ENCODE measurements around the gene CSRP3.
"Not testable (repeated sequence)": the region's sequence is repeated elsewhere in the genome, so short reads cannot be mapped to it uniquely, and the experiment has no call there.

The CSRP3 gene

DNA sequence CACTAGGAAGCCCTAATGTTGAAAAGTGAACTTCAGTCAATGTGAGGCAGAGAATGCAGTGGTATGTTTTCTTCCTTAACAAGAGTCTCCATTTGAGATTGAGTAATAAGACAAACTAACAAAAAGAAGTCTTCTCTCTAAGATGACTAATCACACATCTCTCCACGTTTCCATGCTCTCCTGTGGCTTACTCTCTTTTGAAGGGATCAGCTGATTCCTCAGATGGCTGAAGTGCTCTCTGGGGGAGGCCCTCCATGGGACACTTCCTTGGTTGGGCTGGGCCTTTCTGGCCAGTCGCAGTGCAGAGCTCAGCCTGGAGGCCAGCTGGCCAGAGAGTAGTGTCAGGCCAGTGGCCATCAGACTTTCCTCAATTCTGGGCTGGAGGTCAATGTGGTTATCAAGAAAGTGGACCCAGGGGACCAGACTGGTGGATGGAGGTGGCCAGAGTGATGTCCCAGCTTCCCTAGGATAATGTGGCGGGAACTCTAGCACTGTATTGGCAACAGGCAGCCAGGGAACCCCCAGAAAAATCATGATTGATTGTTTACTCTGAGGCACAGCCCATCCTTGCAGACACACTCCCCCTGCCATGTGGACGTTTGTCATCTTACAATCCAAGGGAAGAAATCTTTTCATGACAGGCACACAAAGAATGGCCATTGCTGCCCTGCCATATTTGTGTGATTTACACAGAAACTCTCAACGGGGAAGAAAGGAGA lies 14.5 kb downstream of the CSRP3 start:
- no peak for DNase-seq (ENCODE audit: low read depth in 2 of 2)

GRCh38 chr11:19185516-19186052 lies 16.2 kb downstream of the CSRP3 start:
- no peak for DNase-seq (ENCODE audit: low read depth in 2 of 2)

DNA sequence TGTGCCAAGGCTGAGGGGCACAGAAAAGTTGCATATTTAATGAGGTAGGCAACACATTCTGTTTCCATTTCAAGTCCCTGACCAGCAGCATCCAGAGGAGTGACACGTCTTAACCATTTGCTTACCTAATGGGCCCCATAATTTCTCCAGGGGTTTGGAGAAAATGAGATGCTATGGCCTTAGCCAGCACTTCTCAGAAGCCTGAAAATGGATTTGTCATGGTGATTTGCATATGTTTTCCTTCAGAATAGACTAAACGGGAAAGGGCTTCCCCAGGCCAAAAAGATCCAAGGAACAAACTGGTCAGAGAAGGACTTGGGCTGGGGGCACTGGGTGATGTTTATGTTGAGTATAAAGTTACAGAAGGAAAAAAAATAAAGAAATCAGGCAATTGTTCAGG lies 16.7 kb downstream of the CSRP3 start:
- DNase-seq (ENCODE audit: low read depth in 2 of 2) = no peak

GRCh38 chr11:19183646-19184045 lies 18.1 kb downstream of the CSRP3 start:
- no peak for DNase-seq (ENCODE audit: low read depth in 2 of 2)

GRCh38 chr11:19181531-19182261 lies 20.1 kb downstream of the CSRP3 start:
- no peak for DNase-seq (ENCODE audit: low read depth in 2 of 2)

DNA sequence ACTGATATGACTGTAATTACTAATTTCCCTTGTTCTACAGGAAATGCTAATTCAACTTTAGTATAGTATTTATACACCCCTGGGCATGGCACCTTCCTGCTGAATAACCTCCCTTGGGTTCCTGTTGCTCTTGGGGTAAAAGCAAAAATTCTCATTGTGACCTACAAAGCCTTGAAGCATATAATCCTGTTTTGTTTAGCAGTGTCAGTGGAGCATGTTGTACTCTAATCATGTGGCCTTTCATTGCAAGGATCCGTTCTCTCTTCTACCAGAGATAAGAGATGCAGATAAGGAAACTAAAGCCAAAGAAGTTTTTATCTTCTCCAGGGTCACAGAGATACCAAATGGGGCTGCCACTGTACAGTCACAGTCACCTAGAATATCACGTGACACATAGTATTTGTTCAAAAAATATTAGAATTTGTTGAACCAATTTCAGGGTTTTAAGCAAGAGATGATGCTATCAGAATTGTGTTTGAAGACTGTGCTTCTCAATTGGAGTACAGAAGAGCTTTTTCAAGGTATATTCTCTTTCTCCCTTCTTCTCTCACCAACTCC lies 25.1 kb downstream of the CSRP3 start:
- no peak for DNase-seq (ENCODE audit: low read depth in 2 of 2)

GRCh38 chr11:19173964-19174638 lies 27.7 kb downstream of the CSRP3 start:
- no peak for DNase-seq (ENCODE audit: low read depth in 2 of 2)

DNA sequence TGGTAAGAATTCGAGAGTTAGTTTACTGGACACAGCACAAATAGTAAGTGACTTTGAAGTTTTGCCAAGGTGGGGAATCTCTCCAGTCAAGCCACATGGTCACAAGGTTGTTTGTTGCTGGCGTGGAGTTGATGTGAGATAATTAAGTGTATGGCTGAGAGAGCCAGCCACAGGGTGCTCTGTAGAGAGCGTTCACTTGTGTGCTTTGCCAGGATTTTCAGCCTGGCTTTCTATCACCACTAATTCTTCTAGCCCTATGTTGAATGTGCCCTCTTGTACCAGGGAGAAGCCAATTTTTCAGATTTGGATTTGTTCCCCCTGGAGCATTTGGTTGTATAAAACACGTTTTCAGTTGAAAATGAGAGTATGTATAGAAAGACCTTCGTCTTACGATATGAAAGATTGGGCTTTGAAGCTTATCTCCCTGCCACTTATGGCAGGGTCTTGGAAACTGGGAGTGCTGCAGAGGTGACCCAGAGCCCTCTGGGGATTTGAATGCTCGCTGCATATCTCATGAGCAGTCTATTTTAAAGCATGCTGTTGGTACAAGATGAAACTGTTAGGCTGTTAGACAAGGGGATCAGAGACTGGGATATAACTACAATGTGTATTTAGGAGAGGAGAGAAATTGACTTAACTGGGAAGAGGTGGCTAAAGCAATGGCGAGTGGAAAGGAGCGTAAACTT lies 28.6 kb downstream of the CSRP3 start:
- no peak for DNase-seq (ENCODE audit: low read depth in 2 of 2)

DNA sequence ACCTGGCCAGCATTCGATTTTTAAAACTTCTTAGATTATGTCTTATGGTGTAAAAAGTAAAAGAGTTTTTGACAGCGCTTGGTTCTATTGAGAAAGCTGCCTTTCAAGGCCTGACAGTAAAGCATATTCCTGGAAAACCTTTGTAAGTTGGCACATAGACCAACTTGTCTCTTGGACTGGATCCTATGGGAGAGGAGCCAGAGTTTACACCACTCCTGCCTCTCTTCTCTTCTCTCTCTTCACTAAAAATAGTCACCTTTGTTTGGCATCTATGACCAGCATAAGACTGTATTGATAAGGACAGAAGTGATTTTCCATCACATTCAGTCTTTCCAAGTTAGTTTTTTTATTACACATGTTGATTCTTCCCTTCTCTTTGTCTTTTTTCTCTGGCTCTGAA lies 33.7 kb downstream of the CSRP3 start:
- DNase-seq (ENCODE audit: low read depth in 2 of 2) = no peak

DNA sequence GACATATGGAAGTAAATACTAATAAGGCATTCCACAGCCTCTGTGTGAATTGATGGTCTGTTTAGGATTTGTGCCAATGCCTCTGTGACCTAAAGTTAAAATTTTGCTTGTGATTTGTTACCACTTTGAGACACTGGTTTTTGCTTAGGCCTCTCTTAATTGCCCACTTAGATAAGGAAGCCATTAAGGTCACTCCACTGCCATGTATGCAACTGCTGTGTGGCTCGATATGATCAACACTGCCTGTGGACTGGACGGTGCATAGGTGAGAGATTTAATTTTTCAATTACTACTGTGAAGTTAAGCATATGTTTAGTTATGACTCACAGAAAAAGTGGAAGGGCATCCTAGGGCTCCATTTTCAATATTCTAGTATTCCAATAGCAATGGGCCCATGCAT lies 36.9 kb downstream of the CSRP3 start:
- no peak for DNase-seq (ENCODE audit: low read depth in 2 of 2)

GRCh38 chr11:19164230-19164855 lies 37.4 kb downstream of the CSRP3 start:
- DNase-seq (ENCODE audit: low read depth in 2 of 2) = no peak

DNA sequence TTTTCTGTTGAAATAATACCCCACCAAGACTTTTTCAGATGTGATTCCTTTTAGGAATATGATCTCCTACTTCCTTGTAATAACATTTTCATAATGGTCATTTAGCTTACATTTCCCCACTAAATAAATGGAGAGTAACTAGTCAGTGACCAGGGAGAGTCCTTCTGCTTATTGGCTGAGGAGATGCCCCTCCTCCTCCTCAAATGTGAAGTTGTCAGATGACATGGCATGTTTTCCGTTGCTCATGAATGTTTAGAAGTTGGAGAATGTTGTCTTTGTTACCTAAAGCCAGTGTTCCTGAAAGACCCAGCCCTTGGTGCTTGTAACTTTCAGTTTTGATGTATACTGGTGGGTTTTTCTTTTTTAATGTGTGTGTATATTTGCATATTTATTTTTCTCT lies 38.2 kb downstream of the CSRP3 start:
- DNase-seq (ENCODE audit: low read depth in 2 of 2) = no peak

- no peak for DNase-seq (ENCODE audit: low read depth in 2 of 2)
These were observed 38.8 kb downstream of the CSRP3 start for GRCh38 chr11:19162951-19163505.

- DNase-seq (ENCODE audit: low read depth in 2 of 2) = no peak
These were observed 40.1 kb downstream of the CSRP3 start for GRCh38 chr11:19161651-19162050.

DNA sequence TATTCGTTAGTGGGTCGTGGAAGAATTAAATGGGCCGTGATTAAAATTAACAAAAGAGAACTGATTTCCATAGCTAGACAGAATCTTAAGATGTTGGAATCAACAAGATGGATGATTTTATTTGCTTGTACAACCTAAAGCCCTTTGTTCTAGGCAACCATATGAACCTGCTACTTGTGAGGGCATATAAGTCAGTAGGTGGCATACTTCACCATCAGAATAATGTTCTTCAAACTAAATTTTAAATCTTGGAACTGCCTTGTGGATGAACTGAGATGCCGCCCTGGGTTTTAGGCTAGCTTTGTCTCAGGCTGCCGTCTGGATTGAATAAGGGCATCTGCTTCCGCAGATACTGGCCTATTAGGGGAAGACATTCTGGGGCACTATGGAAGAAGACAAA lies 40.9 kb downstream of the CSRP3 start:
- DNase-seq (ENCODE audit: low read depth in 2 of 2) = no peak

GRCh38 chr11:19156892-19157291 lies 44.9 kb downstream of the CSRP3 start:
- DNase-seq (ENCODE audit: low read depth in 2 of 2) = no peak

DNA sequence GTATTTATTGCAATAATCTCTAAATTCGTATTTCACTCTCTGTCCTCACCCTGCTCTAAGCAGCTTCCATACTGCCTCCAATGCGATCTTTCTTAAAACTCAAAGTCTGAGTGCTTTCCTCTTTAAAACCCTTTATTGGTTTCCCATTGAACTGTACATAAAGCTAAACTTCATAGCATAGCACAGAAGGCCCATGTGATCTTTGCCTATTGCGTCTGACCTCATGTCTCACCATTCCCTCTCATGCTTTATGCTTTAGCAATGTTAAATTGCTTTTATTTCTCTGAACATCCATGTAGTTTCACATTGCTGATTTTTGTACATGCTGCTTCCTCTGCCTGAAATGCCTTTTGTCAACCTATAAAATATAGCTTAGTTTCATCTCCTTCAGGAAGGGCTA lies 56.5 kb downstream of the CSRP3 start:
- DNase-seq (ENCODE audit: low read depth in 2 of 2) = no peak

GRCh38 chr11:19136884-19137283 lies 64.9 kb downstream of the CSRP3 start:
- not testable (repeated sequence) for DNase-seq (ENCODE audit: low read depth in 2 of 2)

DNA sequence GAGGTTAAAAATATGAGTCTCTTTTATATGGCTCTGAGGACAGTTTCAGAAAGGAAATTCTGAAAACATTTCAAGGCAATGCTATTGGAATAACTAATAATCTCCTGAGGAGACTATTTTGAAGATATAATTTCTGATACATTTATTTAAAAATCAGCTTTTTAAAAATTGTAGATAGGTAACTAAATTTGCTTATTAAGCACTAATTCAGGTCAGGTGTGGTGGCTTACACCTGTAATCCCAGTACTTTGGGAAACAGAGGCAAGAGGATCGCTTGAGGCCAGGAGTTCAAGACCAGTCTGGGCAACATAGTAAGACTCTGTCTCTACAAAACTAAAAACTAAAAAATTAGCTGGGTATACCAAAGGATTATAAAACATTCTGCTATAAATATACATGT lies 67.8 kb downstream of the CSRP3 start:
- no peak for DNase-seq (ENCODE audit: low read depth in 2 of 2)

All from stimulated activated CD8-positive, alpha-beta memory T cell treated with anti-CD3 and anti-CD28 coated beads, Interleukin-15, amount 100 ng/mL, for 48 hours (primary cell).